GM23248 (cell line): ENCODE results near the gene TCF4. TPM values are rescaled to one million over a fixed set of nuclear protein-coding genes. Genes with fewer than 3 reads are reported as not detected.

Experiments
- DNase-seq: peaks from one replicate; pipeline ENCODE4 v3.0.0-alpha.2; 2015
- H2AFZ ChIP-seq: fragments of 200-600 bp; sonication (generic); 2 replicates; pipeline ENCODE4 v1.6.1; 2016; ENCODE audit warnings: antibody characterized with exemption
- H3F3A ChIP-seq: fragments of 200-600 bp; sonication (generic); 2 replicates; pipeline ENCODE4 v1.6.1; 2016; ENCODE audit warnings: mild to moderate bottlenecking, antibody characterized with exemption, mixed run types; ENCODE audit not compliant: insufficient read depth
- H3K27ac ChIP-seq: fragments of 200-600 bp; sonication (generic); 2 replicates; pipeline ENCODE4 v1.5.1; 2016; ENCODE audit warnings: mild to moderate bottlenecking
- H3K27me3 ChIP-seq: fragments of 200-600 bp; sonication (generic); replicated peaks from 2 replicates; pipeline ENCODE4 v1.6.1; 2016; ENCODE audit warnings: mild to moderate bottlenecking; ENCODE audit not compliant: insufficient read depth
- H3K36me3 ChIP-seq: fragments of 200-600 bp; sonication (generic); 2 replicates; pipeline ENCODE4 v1.6.1; 2016; ENCODE audit warnings: low read depth, mild to moderate bottlenecking
- H3K4me1 ChIP-seq: fragments of 200-600 bp; sonication (generic); 2 replicates; pipeline ENCODE4 v1.6.1; 2016; ENCODE audit warnings: mild to moderate bottlenecking; ENCODE audit not compliant: insufficient read depth
- H3K4me2 ChIP-seq: fragments of 200-600 bp; sonication (generic); one replicate; pipeline ENCODE4 v1.6.1; 2016; ENCODE audit warnings: mild to moderate bottlenecking; ENCODE audit not compliant: unreplicated experiment
- H3K4me3 ChIP-seq: fragments of 200-600 bp; sonication (generic); 2 replicates; pipeline ENCODE4 v1.5.1; 2016; ENCODE audit warnings: mild to moderate bottlenecking
- H3K79me2 ChIP-seq: fragments of 200-600 bp; sonication (generic); 2 replicates; pipeline ENCODE4 v1.6.1; 2016; ENCODE audit warnings: mild to moderate bottlenecking; ENCODE audit not compliant: insufficient read depth
- H3K9ac ChIP-seq: fragments of 200-600 bp; sonication (generic); 2 replicates; pipeline ENCODE4 v1.6.1; 2016; ENCODE audit warnings: mild to moderate bottlenecking
- H3K9me2 ChIP-seq: fragments of 200-600 bp; sonication (generic); 2 replicates; pipeline ENCODE4 v1.6.1; 2016; ENCODE audit warnings: mixed run types, mild to moderate bottlenecking, moderate library complexity; ENCODE audit not compliant: insufficient read depth
- H3K9me3 ChIP-seq: fragments of 200-600 bp; sonication (generic); one replicate; pipeline ENCODE4 v1.6.1; 2017; ENCODE audit warnings: low read depth
- H4K20me1 ChIP-seq: fragments of 200-600 bp; sonication (generic); 2 replicates; pipeline ENCODE4 v1.6.0; 2016; ENCODE audit not compliant: insufficient read depth
- EZH2 ChIP-seq: fragments of 200-600 bp; sonication (generic); IDR thresholded peaks from 2 replicates; pipeline ENCODE4 v1.6.1; 2018; ENCODE audit warnings: antibody characterized with exemption, mild to moderate bottlenecking; ENCODE audit not compliant: insufficient read depth, poor library complexity, severe bottlenecking
- EZH2phosphoT487 ChIP-seq: fragments of 200-600 bp; sonication (generic); IDR thresholded peaks from 2 replicates; pipeline ENCODE4 v1.6.1; 2018; ENCODE audit warnings: antibody characterized with exemption, moderate library complexity, mild to moderate bottlenecking, low read depth; ENCODE audit not compliant: insufficient read depth
- WGBS, 2 experiments: methylation state at CpG; one replicate each; pipeline ENCODE4 v1.1.6; 2015 to 2017; ENCODE audit warnings: low lambda C conversion rate in 2 of 2, low coverage in 1 of 2; ENCODE audit errors: missing lambda C conversion rate in 2 of 2; 5-methylcytosine and 5-hydroxymethylcytosine counted together
- in situ Hi-C: fragments of 300-500 bp; cut with MboI; formaldehyde crosslinking; loops from 2 replicates; pipeline ENCODE4 v1.15.0; 2020
- polyA plus RNA-seq: library from polyadenylated mRNA; unstranded; fragments of >200 nt; fragmentation: Nextera tagmentation; extraction: Ambion mirVana; gene quantifications from 2 replicates; pipeline ENCODE4 v1.2.1, GENCODE V29; 2016
- total RNA-seq: library from RNA; depleted of rRNA; stranded (reverse); fragments of >200 nt; shearing (Covaris generic); gene quantifications from 2 replicates; pipeline ENCODE4 v1.2.3, GENCODE V29; 2014

The TCF4 gene
- total and polyA plus RNA-seq, 2 experiments from 2014 or later = 54.5 to 59.3 TPM

DNA sequence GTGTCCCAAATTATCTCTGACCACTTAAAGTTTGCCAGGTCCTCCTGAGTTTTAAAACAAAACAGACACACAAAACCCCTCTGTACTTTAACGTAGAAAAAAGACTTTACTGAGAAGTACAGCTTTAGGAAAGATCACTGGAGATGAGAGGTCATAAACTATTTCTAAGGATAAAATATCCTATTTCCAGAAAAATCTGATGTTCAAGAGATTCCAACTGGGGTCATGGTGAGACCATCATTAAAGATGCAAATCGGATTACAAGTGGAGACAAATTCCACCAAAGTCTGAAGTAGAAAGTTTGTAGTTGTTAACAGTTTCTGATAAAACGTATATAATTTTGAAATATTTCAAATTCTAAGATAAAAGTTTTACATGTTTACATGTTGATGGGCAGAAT, 241.6 kb downstream of the TCF4 start:
- no peaks in the 10 kb centered on the region for H3K36me3 ChIP-seq
- in situ Hi-C loops = no loop called here
- H3F3A ChIP-seq = 0 out of 2 replicates have a peak, but pooled peaks cover 9% of the 10 kb centered on the region
- no peak overlapping the region for H3K4me3 ChIP-seq
- H3K4me2 ChIP-seq = no peak overlapping the region
- 69 to 70% methylated on average over 3 of the region's 3 CpGs for WGBS, 2 experiments
- TF ChIP-seq EZH2phosphoT487 (no peak), EZH2 (no peak)
- H3K9me3 ChIP-seq = no peaks in the 10 kb centered on the region
- no peak for DNase-seq
- H2AFZ ChIP-seq = no peak overlapping the region
- peaks cover 43% of the 10 kb centered on the region for H3K79me2 ChIP-seq
- no peaks in the 10 kb centered on the region for H4K20me1 ChIP-seq
- peaks cover 9% of the 10 kb centered on the region for H3K4me1 ChIP-seq
- no peak overlapping the region for H3K27ac ChIP-seq
- H3K9me2 ChIP-seq = no peaks in the 10 kb centered on the region
- no peak overlapping the region for H3K9ac ChIP-seq
- H3K27me3 ChIP-seq = no peaks in the 10 kb centered on the region

GRCh38 chr18:55345103-55345950, 242.7 kb downstream of the TCF4 start:
- 91 to 93% methylated on average over 7 of the region's 7 CpGs for WGBS, 2 experiments

DNA sequence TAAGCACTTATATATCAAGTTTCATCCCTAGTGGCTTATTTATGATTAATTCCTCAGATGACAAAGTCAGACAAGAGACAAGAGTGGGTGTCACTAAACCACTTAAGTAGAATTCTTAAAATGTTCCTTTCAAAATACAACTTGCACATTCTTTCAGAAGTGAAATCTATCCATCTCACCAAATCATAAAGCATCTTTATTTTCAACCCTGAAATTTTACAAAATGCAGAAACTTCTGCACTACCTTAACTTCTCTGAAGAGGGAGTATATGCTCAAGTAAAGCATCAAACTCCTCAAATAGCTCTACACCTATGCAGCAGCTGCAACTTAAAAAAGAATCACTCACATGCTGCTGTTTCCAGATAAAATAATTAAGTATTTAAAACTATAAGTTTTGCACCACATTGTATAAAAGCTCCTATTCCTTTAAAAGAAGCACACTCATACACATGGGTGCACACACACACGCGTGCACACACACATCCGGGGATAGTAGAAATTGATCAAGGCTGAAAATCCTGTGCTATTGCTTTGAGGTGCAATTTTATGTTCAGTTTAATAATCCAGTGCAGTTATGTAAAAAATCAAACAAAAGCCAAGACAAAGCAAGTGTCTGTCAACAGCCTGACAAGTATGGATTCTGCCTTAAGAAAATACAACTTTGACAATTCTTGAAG, 244.5 kb downstream of the TCF4 start:
- Histone ChIP-seq H3K79me2 (peaks cover 47% of the 10 kb centered on the region; the same call in 1 of the 2 replicates), H3F3A (0 out of 2 replicates have a peak, but pooled peaks cover 9% of the 10 kb centered on the region), H3K36me3 (no peaks in the 10 kb centered on the region), H3K4me3 (no peak overlapping the region), H4K20me1 (no peaks in the 10 kb centered on the region), H3K4me1 (peaks cover 12% of the 10 kb centered on the region), H3K27me3 (no peaks in the 10 kb centered on the region), H3K9me3 (no peaks in the 10 kb centered on the region), H3K4me2 (no peak overlapping the region), H3K9me2 (no peaks in the 10 kb centered on the region), H2AFZ (no peak overlapping the region), H3K27ac (no peak overlapping the region), H3K9ac (no peak overlapping the region)
- in situ Hi-C loops = no loop called here
- DNase-seq = peak; percentile 66
- WGBS, 2 experiments = 96% methylated on average over 3 of the region's 3 CpGs
- TF ChIP-seq EZH2 (no peak), EZH2phosphoT487 (no peak)

More at GRCh38 chr18:55345103-55345950, 242.7 kb downstream of the TCF4 start:
- no peak for TF ChIP-seq EZH2
- TF ChIP-seq EZH2phosphoT487 = no peak
- Histone ChIP-seq H3K36me3 (no peaks in the 10 kb centered on the region), H3K9me3 (no peaks in the 10 kb centered on the region), H4K20me1 (no peaks in the 10 kb centered on the region), H3K9ac (no peak overlapping the region), H3K27ac (no peak overlapping the region), H3K4me2 (no peak overlapping the region), H3K4me1 (no peaks in the 10 kb centered on the region), H3F3A (0 out of 2 replicates have a peak, but pooled peaks cover 9% of the 10 kb centered on the region), H2AFZ (no peak overlapping the region), H3K27me3 (no peaks in the 10 kb centered on the region), H3K79me2 (peaks cover 44% of the 10 kb centered on the region; the same call in 1 of the 2 replicates), H3K9me2 (no peaks in the 10 kb centered on the region), H3K4me3 (no peak overlapping the region)
- in situ Hi-C loops = no loop called here
- DNase-seq = no peak

DNA sequence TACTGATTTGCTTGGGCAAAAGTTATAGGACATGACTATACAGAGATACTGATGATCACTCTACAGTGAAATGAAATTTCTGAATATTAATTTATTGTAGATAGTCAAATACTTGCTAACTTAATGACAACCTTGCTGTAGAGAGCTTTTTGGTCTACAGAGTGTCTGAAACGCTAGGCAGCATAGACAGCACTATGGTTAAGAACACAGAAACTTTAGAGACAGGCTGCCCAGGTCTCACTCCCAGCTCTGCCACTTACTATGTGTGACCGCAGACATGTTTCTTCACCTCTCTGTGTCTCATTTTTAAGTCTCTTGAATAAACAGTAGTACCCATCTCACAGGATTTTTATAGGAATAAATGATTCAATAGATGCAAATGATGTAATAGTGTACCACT, 247.0 kb downstream of the TCF4 start:
- Histone ChIP-seq H3K4me3 (no peak overlapping the region), H3K79me2 (peaks cover 47% of the 10 kb centered on the region), H3K9me2 (no peaks in the 10 kb centered on the region), H3K36me3 (no peaks in the 10 kb centered on the region), H3K9ac (no peak overlapping the region), H2AFZ (no peak overlapping the region), H3F3A (0 out of 2 replicates have a peak, but pooled peaks cover 27% of the 10 kb centered on the region), H3K27ac (no peak overlapping the region), H3K27me3 (no peaks in the 10 kb centered on the region), H4K20me1 (no peaks in the 10 kb centered on the region), H3K9me3 (no peaks in the 10 kb centered on the region), H3K4me2 (no peak overlapping the region), H3K4me1 (peaks cover 23% of the 10 kb centered on the region)
- 97 to 100% methylated on average over 2 of the region's 2 CpGs for WGBS, 2 experiments
- no peak for TF ChIP-seq EZH2phosphoT487
- TF ChIP-seq EZH2 = no peak
- in situ Hi-C loops = no loop called here
- no peak for DNase-seq
